Panc1 (cell line): ENCODE data around the gene SLC12A8. TPM values are rescaled to one million over a fixed set of nuclear protein-coding genes. Genes with fewer than 3 reads are reported as not detected.

Experiments
- ATAC-seq: fragments of 200-7000 bp; cut with Tn5 transposase; 2 replicates; pipeline ENCODE4 v1.9.1; 2020; ENCODE audit warnings: mild to moderate bottlenecking, moderate library complexity
- BruUV-seq: library from RNA; stranded (reverse); fragments of 400-500 nt; replicated peaks from 2 replicates; lab custom pipeline; 2021; lab: Mats Ljungman, UMichigan
- CTCF ChIA-PET: fragments of 300-600 bp; sonication (Branson Sonifier 250); formaldehyde crosslinking; loops from one replicate; lab custom pipeline; 2022; ENCODE audit warnings: antibody characterized with exemption; lab: Charles Lee
- POLR2A ChIA-PET: fragments of 300-600 bp; sonication (Branson Sonifier 250); formaldehyde crosslinking; loops from one replicate; lab custom pipeline; 2022; ENCODE audit warnings: antibody characterized with exemption; lab: Charles Lee
- DNase-seq: peaks from one replicate; pipeline ENCODE4 v3.0.0-alpha.2; 2010; ENCODE audit warnings: low read depth, low spot score
- H3K27ac ChIP-seq: 2 replicates; pipeline ENCODE4 v1.5.1; 2011; ENCODE audit warnings: mild to moderate bottlenecking, low read length, inconsistent platforms
- H3K27me3 ChIP-seq: fragments of 200-500 bp; sonication (Bioruptor generic); 2 replicates; pipeline ENCODE4 v1.6.0; 2014; ENCODE audit warnings: low read length, inconsistent platforms; ENCODE audit not compliant: control insufficient read depth, insufficient read depth
- H3K36me3 ChIP-seq: fragments of 200-500 bp; sonication (Bioruptor generic); 2 replicates; pipeline ENCODE4 v1.5.1; 2014; ENCODE audit warnings: inconsistent platforms, mild to moderate bottlenecking, low read length, moderate library complexity; ENCODE audit not compliant: control insufficient read depth, insufficient read depth
- H3K4me1 ChIP-seq: 2 replicates; pipeline ENCODE4 v1.5.1; 2011; ENCODE audit warnings: inconsistent platforms, mild to moderate bottlenecking, low read length, moderate library complexity; ENCODE audit not compliant: control insufficient read depth, insufficient read depth
- H3K4me3 ChIP-seq, 2 experiments: 2 replicates each; pipeline ENCODE4 v1.5.1; 2011 to 2012; ENCODE audit warnings: low read depth in 2 of 2, low read length in 2 of 2, mild to moderate bottlenecking in 2 of 2, inconsistent platforms in 1 of 2, moderate library complexity in 1 of 2
- H3K9me3 ChIP-seq: fragments of 200-500 bp; sonication (Bioruptor generic); 2 replicates; pipeline ENCODE4 v1.5.1; 2014; ENCODE audit warnings: low read depth, mild to moderate bottlenecking, inconsistent platforms, low read length, moderate library complexity; ENCODE audit not compliant: control insufficient read depth, insufficient read depth
- POLR2AphosphoS5 ChIP-seq: IDR thresholded peaks from 2 replicates; pipeline ENCODE4 v1.6.1; 2012; ENCODE audit warnings: mild to moderate bottlenecking, low read depth, low read length, moderate library complexity
- SIN3A ChIP-seq: IDR thresholded peaks from 2 replicates; pipeline ENCODE4 v1.6.1; 2012; ENCODE audit warnings: low read depth, mild to moderate bottlenecking, low read length, moderate library complexity, borderline replicate concordance; ENCODE audit not compliant: insufficient read depth
- TCF7L2 ChIP-seq: IDR thresholded peaks from 2 replicates; pipeline ENCODE4 v1.6.1; 2011; ENCODE audit warnings: mild to moderate bottlenecking, low read depth, low read length, inconsistent platforms
- in situ Hi-C: cut with HindIII; loops from 2 replicates; pipeline ENCODE4 v1.10.0; 2016; ENCODE audit warnings: low sequenced_read_pairs, low pct_unique_long_range_greater_than_20kb
- intact Hi-C: fragments of 100-400 bp; cut with micrococcal nuclease; formaldehyde crosslinking; loops from one replicate; pipeline ENCODE4 v1.10.0; 2022; ENCODE audit not compliant: unreplicated experiment
- total RNA-seq: library from RNA; stranded (reverse); gene quantifications from one replicate; pipeline ENCODE4 v1.2.1, GENCODE V29; 2021; ENCODE audit not compliant: unreplicated experiment
- TF ChIP-seq, protein P1 (sequence below), 2 experiments: IDR thresholded peaks; 2 replicates each; pipeline ENCODE4 v1.6.1; 2011 to 2012; ENCODE audit warnings: low read depth in 2 of 2, control low read depth in 1 of 2, low read length in 1 of 2, mild to moderate bottlenecking in 1 of 2, moderate library complexity in 1 of 2; ENCODE audit not compliant: insufficient read depth in 1 of 2
- TF ChIP-seq, protein P2 (sequence below): fragments of 450-650 bp; IDR thresholded peaks from 2 replicates; pipeline ENCODE4 v1.5.1; 2017; ENCODE audit warnings: mild to moderate bottlenecking

The SLC12A8 gene
- total RNA-seq, 1 experiment from 2014 or later = 7.0 TPM

DNA sequence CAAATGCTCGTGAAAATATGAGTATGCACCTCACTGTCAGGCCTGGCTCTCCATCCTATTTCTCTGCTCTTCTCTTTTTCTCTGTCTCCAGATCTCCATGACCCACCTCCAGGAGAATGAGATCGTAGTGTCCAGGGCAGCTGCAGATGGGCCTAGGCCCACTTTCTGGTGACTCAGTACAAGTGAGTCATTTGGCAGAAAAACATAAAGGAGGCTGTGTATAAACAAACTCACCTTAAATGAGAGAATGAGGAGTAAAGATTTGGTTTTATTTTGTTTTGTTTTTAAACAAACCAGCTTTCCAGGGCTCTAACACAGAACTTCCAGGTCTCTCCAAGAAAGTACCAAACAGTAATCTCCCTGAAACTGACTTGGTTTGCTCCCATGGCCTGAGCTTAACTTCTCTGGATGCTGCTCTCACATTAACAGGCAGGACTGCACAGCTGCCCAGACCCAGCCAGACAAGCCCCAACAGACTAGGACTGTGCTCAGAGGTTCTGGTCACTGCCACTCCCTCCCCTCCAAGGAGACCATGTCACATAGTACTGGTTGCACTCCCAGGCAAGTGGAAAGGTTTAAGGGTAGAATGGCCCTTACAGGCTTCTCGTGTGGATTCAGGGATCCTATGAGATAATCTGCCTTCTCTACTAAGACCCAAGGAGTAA, 155.2 kb downstream of the SLC12A8 start:
- peak overlapping the region; percentile 88 for H3K27ac ChIP-seq
- peaks cover 69% of the 10 kb centered on the region for H3K4me1 ChIP-seq
- intact Hi-C loops (no loop called here), in situ Hi-C loops (no loop called here)
- DNase-seq (no peak), ATAC-seq (peak; percentile 12; the same call in 1 of the 2 replicates)
- no TSS peak for BruUV-seq
- no peak overlapping the region for H3K4me3 ChIP-seq
- no peaks in the 10 kb centered on the region for H3K36me3 ChIP-seq
- no peaks in the 10 kb centered on the region for H3K27me3 ChIP-seq
- POLR2A ChIA-PET = no interaction called here
- no peaks in the 10 kb centered on the region for H3K9me3 ChIP-seq
- TF ChIP-seq TCF7L2 (no peak), SIN3A (no peak), POLR2AphosphoS5 (no peak)
- TF ChIP-seq, protein P1, sequence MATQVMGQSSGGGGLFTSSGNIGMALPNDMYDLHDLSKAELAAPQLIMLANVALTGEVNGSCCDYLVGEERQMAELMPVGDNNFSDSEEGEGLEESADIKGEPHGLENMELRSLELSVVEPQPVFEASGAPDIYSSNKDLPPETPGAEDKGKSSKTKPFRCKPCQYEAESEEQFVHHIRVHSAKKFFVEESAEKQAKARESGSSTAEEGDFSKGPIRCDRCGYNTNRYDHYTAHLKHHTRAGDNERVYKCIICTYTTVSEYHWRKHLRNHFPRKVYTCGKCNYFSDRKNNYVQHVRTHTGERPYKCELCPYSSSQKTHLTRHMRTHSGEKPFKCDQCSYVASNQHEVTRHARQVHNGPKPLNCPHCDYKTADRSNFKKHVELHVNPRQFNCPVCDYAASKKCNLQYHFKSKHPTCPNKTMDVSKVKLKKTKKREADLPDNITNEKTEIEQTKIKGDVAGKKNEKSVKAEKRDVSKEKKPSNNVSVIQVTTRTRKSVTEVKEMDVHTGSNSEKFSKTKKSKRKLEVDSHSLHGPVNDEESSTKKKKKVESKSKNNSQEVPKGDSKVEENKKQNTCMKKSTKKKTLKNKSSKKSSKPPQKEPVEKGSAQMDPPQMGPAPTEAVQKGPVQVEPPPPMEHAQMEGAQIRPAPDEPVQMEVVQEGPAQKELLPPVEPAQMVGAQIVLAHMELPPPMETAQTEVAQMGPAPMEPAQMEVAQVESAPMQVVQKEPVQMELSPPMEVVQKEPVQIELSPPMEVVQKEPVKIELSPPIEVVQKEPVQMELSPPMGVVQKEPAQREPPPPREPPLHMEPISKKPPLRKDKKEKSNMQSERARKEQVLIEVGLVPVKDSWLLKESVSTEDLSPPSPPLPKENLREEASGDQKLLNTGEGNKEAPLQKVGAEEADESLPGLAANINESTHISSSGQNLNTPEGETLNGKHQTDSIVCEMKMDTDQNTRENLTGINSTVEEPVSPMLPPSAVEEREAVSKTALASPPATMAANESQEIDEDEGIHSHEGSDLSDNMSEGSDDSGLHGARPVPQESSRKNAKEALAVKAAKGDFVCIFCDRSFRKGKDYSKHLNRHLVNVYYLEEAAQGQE (IDR thresholded peaks at IDR 0.05; ENCODE audit: insufficient read depth in 1 of 2, low read depth in 2 of 2, low read length in 1 of 2) = no peak
- TF ChIP-seq, protein P2, sequence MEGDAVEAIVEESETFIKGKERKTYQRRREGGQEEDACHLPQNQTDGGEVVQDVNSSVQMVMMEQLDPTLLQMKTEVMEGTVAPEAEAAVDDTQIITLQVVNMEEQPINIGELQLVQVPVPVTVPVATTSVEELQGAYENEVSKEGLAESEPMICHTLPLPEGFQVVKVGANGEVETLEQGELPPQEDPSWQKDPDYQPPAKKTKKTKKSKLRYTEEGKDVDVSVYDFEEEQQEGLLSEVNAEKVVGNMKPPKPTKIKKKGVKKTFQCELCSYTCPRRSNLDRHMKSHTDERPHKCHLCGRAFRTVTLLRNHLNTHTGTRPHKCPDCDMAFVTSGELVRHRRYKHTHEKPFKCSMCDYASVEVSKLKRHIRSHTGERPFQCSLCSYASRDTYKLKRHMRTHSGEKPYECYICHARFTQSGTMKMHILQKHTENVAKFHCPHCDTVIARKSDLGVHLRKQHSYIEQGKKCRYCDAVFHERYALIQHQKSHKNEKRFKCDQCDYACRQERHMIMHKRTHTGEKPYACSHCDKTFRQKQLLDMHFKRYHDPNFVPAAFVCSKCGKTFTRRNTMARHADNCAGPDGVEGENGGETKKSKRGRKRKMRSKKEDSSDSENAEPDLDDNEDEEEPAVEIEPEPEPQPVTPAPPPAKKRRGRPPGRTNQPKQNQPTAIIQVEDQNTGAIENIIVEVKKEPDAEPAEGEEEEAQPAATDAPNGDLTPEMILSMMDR = no peak
- CTCF ChIA-PET = no interaction called here

DNA sequence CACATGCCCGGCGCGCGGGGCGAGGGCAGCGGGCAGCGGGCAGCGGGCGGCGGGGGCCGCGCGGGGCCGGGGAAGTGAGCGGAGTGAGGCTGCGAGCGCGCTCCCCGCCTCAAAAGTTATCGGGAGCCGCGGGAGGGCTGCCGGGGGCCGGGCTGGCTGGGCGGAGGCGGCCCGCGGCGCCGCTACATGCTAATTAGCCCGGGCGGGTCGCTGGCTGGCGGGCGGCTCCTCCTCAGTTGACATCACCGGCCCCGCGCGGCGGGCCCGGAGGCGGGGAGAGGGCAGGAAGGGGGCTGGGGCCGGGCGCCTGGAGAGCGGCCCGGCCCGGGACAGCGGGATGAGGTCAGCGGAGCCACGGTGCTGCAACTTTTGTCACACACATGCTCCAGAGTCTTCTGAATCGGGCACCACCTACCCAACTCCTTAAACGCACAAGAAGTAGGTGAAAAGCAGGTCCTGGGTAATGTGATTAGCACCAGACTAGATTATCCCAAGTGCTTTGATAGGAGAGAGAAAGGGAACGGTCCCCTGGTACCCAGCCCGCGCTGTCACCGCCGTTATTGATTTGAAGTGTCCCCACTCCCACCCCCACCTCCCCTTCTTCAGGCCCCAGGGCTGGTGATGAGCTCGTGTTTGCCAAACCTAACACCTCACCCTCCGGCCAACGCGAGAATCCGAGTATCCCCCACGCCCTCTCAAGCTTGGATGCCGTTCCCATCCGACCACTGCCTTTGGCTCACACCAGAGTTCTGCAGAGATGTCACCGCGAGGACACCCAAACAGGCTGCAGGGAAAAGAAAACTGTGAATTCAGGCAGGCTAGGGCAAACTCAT, 156.4 kb downstream of the SLC12A8 start, which contains the start of gene HEG1:
Gene HEG1 (minus strand): TSS at position 85 of the 833 bp plus-strand sequence. CDS start 107 bp downstream, outside the sequence.
- Histone ChIP-seq H3K36me3 (no peaks in the 10 kb centered on the region), H3K9me3 (no peaks in the 10 kb centered on the region), H3K4me3 (peak within 1 kb of the TSS; percentile 92 to 94), H3K27me3 (no peaks in the 10 kb centered on the region), H3K27ac (peak within 1 kb of the TSS; percentile 96), H3K4me1 (peaks cover 69% of the 10 kb centered on the region)
- intact Hi-C loops = no loop called here
- peak; percentile 86 for ATAC-seq
- BruUV-seq = no TSS peak
- ChIA-PET POLR2A (interaction anchor here (0.6 kb wide), 3 partner anchors 8 to 53 kb away, joined by 3 to 9 read pairs (median 7); no protein-coding TSS in a partner anchor), CTCF (interaction anchor here (0.6 to 1.0 kb wide), 2 partner anchors 94 to 108 kb away, joined by 3 to 6 read pairs; no protein-coding TSS in a partner anchor)
- DNase-seq = no peak
- in situ Hi-C loops = no loop called here
- TF ChIP-seq SIN3A (peak; percentile 93; the same call in 1 of the 2 replicates), POLR2AphosphoS5 (no peak), TCF7L2 (no peak)
- TF ChIP-seq, protein P2 = no peak; the same call in 1 of the 2 replicates
